GM18951 (cell line): ENCODE results near the gene CSNK2A3.
"Not testable (repeated sequence)": the region's sequence is repeated elsewhere in the genome, so short reads cannot be mapped to it uniquely, and the experiment has no call there.

Source experiments
- POLR2A ChIP-seq: IDR thresholded peaks from 4 replicates; pipeline ENCODE4 v1.6.1; 2011; ENCODE audit warnings: mild to moderate bottlenecking; ENCODE audit not compliant: insufficient read length, insufficient read depth; ENCODE audit errors: extremely low read depth
- in situ Hi-C: fragments of 300-500 bp; cut with MboI; formaldehyde crosslinking; loops from one replicate; pipeline ENCODE4 v1.12.0; 2022; ENCODE audit warnings: low sequenced_read_pairs, mixed read lengths, inconsistent platforms; ENCODE audit not compliant: unreplicated experiment

Gene CSNK2A3

DNA sequence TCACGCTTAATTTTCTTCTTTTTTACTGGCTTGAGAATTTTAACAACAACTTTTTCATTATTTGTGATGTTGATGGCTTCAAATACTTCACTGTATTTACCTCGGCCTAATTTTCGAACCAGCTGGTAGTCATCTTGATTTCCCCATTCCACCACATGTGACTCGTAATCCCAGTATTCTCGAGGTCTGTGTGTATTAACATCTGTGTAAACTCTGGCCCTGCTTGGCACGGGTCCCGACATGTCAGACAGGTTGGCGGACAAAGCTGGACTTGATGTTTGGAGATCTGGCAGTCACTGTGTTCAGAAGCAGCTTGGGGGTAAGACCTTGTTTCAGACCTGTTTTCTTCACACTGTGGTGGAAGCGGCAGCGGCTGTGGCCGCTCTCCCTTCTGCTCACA, at the start of gene CSNK2A3:
TSS of gene CSNK2A3 (minus strand) at position 373 of the 400 bp plus-strand sequence. CDS start at position 242, 131 bp downstream.
- in situ Hi-C loops = not testable (repeated sequence)

DNA sequence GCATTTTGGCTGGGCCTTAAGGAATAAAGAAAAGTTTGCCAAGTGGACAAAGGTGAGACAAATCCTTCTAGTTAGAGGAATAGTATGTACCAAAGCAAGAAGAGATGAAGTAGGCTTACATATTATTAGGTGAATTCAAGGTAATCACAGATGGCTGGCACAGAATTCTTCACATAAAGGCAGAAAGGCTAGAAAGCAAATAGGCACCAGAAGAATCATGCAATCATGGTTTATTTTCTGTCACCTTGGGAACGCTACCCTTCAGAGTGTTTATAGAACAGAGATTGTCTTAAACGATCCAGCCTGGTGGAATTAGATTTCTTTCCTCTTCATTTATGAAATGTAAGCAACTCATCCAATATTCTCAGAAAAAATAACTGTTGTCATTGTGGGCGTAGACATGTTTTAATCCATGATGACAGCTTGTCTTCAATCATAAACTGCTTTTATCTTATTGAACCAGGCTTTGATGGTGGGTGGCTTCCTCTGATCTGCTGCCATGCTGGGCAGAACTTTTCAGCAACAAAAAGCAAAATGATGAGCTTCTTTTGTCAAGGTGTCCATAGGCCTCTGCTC, 49.0 kb upstream of the CSNK2A3 start:
- in situ Hi-C loops = no loop called here
- no peak for TF ChIP-seq POLR2A

DNA sequence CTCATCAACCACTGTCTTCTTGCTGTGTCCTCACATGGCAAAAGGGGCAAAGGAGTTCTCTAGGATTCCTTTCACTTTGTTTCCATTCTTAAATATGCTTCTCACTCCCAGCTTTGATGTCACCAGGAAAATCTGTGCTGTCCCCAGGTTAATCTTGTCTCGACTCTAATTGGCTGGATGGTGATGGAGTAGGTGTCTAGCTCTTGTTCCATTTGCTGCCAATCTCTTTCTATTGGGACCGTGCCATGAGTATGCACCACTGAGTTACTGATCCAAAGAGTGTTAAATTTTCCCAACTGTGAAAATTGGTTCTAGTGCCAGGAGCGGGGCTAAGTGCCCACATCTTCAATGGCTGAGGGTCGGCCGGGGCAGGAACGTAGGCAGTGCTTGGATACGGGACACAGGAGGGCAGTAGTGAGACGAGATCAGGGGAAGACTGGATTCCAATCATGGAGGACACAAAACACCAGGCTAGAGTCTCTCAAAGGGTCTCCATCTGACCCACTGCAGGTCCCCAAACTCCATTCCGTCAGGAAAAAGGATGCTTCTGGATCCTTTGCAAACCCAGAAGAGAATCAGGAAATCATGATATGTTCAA, 47.7 kb upstream of the CSNK2A3 start:
- in situ Hi-C loops = no loop called here
- TF ChIP-seq POLR2A = no peak

DNA sequence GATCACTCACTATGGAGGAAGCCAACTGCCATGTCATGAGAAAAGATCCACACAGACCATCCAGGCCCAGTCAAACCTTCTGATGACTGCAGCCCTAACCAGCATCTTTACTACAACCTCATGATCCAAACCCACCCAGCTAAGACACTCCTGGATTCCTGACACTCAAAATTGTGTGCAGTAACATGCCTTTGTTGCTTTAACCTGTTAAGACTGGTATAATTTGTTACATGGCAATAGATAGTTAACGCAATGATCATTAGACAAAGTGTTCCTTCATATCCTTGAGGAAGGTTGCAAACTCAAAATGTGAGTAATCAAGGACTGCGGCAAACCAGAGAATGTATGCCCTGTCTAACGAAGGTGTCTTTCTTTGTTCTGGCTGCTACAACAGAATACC, 47.1 kb upstream of the CSNK2A3 start:
- in situ Hi-C loops = no loop called here
- TF ChIP-seq POLR2A = no peak

DNA sequence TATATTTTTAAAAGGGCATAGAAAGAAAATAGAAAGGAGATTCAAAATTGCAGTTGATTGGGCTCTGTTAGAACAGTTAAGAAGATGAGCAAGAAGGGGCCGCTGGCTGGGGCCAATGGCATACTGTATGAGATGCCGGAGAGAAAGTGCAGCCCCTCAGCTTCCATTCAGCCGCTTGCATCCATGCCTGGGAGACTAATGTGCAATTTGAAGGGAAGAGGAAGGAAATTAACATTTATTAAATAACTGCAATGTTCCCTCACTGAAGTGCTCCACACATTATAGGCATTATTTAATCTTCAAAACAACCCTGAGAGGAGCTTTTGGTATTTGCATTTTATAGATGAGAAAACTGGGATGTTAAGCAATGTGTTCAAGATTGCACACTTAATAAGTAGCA, 44.7 kb upstream of the CSNK2A3 start:
- TF ChIP-seq POLR2A = no peak
- in situ Hi-C loops = no loop called here

DNA sequence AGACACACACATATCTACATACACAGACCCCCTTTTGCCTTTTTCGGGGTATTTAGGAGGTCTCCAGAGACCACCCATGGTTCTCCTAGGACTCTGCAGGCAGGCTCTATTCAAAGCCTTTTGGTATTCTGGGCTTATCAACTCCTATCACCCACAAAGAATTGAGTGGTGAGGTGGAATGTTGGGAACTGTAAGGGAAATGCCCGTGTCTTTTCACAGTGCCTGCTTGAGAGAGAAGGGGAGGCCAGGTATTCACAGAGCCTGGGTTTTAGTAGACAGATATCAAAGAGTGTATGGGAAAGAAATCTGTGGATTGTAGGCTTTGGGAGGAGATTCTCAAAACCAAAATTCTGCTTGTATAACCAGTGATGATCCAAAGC, 44.0 kb upstream of the CSNK2A3 start:
- in situ Hi-C loops = no loop called here
- no peak for TF ChIP-seq POLR2A

DNA sequence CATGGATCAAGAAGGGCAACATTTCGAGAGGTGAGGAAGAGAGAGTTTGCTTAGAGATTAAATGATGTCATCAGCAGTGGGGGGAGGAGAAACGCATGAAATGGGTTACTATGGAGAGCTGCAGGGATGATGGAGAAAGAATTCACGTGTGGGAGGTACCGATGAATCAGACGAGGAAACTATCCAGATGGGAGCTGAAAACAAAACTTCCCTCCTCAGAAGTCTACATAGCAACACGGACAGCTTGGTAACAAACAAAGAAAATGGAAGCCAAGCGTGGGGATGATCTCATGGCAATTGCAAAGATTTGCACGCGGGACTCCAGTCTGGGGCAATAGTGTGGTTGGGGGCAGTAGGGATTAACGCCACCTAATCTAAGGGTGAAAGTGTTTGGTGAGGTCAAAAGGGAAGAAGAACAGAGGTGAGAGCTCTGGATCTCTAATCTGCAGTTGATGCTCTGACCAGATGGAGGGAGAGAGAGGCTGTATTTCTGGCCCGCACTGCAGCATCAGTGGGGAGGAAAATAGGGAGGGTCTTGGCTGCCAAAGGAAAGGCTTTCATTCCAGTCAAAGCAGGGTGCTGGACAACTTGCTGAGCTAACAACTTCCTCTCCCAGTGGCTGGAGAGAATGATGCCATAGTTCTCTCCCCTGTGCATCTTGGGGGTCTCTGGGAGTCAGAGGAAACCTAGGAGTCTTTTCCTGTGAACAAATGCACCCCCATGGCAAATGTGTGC, 43.4 kb upstream of the CSNK2A3 start:
- no peak for TF ChIP-seq POLR2A
- in situ Hi-C loops = no loop called here

DNA sequence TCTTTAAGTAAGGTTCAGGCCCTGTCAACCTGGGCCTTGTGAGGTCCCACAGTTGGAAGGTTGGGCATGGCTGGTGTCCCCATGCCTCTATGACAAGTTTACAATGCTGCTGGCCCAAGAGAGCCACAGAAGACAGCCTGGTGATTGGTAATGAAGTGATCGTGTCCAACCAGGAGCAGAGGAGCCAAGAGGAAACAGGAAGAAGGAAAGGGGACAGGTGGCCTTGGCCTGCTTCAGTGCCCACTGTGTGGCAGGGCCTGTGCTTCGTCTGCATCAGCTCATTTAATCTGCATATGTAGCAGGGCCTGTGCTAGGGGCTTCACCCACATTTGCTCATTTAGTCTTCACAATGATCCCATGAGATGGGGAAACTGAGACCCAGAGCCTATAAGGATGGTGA, 42.1 kb upstream of the CSNK2A3 start:
- in situ Hi-C loops = no loop called here
- no peak for TF ChIP-seq POLR2A

DNA sequence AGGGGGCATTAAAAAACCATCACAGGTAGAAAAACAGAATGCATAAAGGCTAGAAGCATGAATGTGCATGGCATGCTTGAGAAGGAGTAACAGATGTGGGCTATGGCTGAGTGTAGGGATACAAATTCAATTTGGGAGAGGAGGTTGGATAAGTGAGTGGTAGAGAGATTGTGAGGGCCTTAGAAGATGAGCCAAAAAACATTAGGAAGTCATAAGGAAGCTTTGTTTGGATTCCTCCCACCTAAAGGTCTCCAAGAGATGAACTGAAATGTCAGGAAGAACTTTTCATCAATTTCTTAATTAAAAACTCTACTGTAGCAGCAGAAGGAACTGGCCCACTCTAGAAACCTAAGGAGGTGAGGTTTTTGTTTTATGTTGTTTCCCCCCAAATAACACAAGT, 41.2 kb upstream of the CSNK2A3 start:
- in situ Hi-C loops = no loop called here

DNA sequence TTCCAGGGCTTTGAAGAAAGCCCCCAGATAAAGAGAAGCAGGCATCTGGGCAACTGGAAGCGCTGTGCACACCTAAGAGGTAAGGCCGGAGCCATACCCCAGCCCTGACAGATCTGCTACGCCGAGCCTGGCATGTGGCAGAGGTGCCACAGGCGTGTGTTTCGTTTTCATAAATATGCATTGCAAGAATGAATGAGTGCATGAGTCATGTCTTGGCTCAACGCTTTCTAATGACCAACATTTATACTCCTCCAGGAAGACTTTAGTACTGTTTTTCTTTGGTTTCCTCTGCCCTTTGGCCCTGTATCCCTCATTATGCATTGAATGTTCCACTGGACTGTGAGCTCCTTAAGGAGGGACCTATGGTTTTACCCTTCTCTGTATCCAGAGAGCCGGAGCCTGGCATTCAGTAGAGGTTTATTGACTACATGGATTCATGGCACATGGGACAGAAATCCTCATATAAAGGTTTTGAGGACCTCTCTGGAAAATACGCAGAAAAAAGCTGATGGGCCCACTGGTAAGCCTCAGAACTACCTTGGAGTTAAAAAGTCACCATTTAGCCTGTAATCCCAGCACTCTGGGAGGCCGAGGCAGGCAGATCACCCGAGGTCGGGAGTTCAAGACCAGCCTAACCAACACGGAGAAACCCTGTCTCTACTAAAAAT, 38.9 kb upstream of the CSNK2A3 start:
- TF ChIP-seq POLR2A = no peak

More for the DNA sequence above, 41.2 kb upstream of the CSNK2A3 start:
- no peak for TF ChIP-seq POLR2A

DNA sequence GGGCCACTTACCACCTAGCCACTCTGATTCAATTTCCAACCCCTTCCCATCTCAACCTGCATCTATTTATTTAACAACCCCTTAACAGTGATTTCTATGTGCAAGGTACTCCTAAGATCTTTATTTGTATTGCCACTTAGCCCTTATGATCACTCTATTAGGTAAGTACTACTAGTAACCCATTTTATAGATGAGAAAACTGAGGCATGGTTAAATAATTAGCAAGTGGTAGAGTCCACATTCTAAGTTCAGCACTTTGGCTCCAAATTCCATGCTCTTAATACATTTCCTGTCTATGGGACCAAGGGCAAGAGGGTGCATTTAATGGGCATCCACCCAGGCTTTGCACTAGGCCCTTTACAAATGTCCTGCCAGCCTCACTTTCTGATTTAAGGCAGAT, 38.1 kb upstream of the CSNK2A3 start:
- in situ Hi-C loops = no loop called here
- no peak for TF ChIP-seq POLR2A

More for the DNA sequence above, 38.9 kb upstream of the CSNK2A3 start:
- in situ Hi-C loops = no loop called here

DNA sequence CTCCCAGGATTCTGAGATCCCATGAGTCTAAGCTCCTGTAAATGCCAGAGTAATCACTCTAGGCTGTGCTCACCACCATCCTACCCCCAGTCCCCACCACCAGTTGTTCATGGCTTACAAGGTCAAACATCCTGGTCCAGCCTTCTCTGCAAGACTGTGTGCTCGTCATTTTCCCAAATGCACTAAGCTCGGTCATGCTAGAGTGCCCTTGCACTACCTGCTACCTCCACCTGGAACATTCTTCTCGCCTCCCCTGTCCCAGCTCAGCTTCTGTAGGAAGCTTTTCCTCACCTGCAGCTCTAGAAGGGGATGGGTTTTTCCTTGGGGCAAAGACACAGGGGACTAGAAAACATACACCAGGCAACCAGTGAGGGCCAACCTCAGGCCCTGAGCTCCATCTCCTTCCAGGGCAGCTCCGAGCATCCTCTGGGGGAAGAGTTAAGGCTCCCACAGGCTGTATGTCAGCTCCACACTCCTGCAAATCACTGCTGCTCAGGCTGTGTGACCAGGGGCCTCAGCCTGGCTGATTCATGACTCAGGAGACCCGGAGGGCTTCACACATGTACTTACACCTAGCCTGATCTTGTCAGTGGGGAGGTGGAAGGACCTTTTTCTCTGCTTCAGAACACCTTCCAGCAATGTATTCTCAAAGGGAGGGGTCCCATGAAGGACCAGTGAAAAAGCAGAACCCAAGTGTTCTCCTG, 37.2 kb upstream of the CSNK2A3 start:
- TF ChIP-seq POLR2A = no peak

DNA sequence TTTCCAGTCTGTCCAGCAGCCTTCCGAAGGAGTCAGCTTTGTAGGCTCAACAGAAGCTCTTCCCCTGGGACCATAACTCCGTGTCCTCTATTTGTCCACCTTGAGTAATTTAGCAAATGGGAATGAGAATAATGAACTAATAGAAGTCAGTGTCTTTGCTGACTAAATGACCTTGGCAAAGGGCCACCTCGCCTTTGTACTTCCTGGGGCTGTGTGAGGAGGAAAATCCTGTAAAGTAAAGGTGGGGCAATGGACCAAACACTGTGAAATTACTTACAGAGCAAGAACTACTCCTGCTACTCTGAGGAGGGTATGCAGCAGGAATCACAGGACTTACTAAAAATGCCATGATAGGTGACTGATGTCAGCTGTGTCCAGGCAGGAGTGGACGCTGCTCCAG, 36.2 kb upstream of the CSNK2A3 start:
- in situ Hi-C loops = no loop called here
- TF ChIP-seq POLR2A = no peak

More for the DNA sequence above, 37.2 kb upstream of the CSNK2A3 start:
- in situ Hi-C loops = no loop called here
